ENCODE measurements around the gene CBFA2T3. TPM values are rescaled to one million over a fixed set of nuclear protein-coding genes. Genes with fewer than 3 reads are reported as not detected.
A peak's percentile ranks its signal among the peaks of the same experiment; 100 is the strongest.

CBFA2T3 gene
- total and polyA plus RNA-seq, 5 experiments from 2014 or later = 0.04 to 2.0 (median 1.5) TPM; not detected in 2

- peaks cover 0 to 11% (median 8%) of the 10 kb centered on the region in 9 donors for H3K9me3 Mint-ChIP-seq
- peaks cover 15 to 27% (median 19%) of the 10 kb centered on the region in 4 donors for H3K4me1 Mint-ChIP-seq
- no peak overlapping the region for H3K27ac Mint-ChIP-seq
- no peak overlapping the region for H3K4me3 Mint-ChIP-seq
- peaks cover 0 to 5% (median 2%) of the 10 kb centered on the region in 3 donors for H3K36me3 Mint-ChIP-seq
- POLR2A ChIA-PET = no interaction called here
- H3K27me3 Mint-ChIP-seq = peaks cover 12 to 54% (median 26%) of the 10 kb centered on the region in 5 donors
- DNase-seq = no peak
- ATAC-seq = no peak
These were observed 24.4 kb upstream of the CBFA2T3 start for GRCh38 chr16:89001117-89002027.

DNA sequence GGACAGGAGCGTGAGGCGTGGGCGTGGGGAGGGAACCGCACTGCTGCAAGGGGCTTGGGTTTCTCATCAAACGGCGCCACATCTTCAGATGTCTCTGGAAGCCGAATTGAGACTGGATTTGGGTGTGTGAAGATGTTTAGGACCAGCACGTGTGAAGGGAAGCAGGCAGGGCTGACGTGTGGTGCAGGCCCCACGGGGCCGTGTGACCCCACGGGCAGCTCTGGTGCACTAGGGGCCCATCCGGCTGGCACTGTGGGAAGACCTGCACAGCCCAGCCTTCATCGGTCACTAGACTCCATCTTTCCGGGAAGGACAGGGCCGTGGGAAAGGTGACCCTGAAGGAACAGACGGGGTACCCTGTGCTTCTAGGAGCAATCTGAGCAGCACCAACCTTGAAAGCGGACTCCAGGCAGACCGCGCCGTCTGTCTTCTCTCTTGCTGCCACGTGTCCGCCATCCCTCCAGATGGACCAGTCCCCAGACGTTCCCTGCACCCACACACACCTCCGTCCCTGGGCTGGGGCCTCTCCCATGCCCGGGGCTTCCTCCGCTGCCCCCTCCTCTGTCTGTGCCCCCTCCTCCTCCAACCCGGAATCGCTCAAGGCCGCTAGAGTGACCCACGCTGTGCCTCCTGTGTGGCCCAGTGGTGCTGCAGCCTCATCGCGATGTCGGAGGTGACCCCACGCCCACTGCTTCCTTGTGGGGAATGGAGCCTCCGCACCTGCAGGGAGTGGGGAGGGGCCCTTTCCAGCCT is 23.4 kb upstream of the CBFA2T3 start:
- Mint-ChIP-seq H3K9me3 (peaks cover 0 to 11% (median 8%) of the 10 kb centered on the region in 9 donors), H3K36me3 (peaks cover 0 to 5% (median 2%) of the 10 kb centered on the region in 3 donors), H3K4me1 (peaks cover 15 to 28% (median 19%) of the 10 kb centered on the region in 4 donors), H3K27ac (peak overlapping the region in 9 of 10 donors; percentile 22 to 91 (median 76)), H3K27me3 (peaks cover 12 to 45% (median 26%) of the 10 kb centered on the region in 5 donors), H3K4me3 (peak overlapping the region in 7 of 10 donors; percentile 32 to 77 (median 67))
- DNase-seq = peak in 1 of 10 donors; percentile 12
- POLR2A ChIA-PET = no interaction called here
- ATAC-seq = no peak

DNA sequence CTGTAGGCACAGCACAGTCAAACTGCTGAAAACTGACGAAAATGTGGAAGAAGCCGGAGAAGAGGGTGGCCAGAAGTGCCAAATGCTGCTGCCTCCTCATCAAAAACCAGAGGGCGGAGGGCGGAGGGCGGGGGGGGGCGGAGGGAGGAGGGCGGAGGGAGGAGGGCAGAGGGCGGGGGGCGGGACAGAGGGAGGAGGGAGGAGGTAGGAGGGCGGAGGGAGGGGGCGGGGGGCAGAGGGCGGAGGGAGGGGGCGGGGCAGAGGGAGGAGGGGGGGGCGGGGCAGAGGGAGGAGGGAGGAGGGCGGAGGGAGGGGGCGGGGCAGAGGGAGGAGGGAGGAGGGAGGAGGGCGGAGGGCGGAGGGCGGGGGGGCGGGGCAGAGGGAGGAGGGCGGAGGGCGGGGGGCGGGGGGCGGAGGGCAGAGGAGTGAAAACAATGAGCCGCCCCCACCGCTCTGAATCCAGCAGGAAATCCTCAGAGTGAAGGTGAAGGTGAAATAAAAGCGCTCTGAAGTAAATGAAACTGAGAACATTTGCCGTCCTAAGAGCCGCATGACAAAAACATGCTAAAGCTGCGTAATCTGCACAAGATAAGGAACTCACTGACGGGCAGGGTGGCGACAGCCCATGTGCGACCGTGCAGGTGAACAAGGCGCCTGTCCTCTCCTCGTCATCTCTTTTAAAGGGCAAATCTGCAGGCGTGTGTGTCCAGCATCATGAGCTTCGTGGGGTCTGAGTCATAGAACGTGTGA is 22.6 kb upstream of the CBFA2T3 start:
- peaks cover 16 to 34% (median 19%) of the 10 kb centered on the region in 4 donors for H3K4me1 Mint-ChIP-seq
- POLR2A ChIA-PET = no interaction called here
- peaks cover 0 to 5% (median 2%) of the 10 kb centered on the region in 3 donors for H3K36me3 Mint-ChIP-seq
- H3K4me3 Mint-ChIP-seq = peak overlapping the region in 9 of 10 donors; percentile 6 to 77 (median 65)
- H3K9me3 Mint-ChIP-seq = peaks cover 0 to 11% (median 8%) of the 10 kb centered on the region in 9 donors
- peak; percentile 79 to 84 for ATAC-seq
- H3K27me3 Mint-ChIP-seq = peaks cover 9 to 44% (median 28%) of the 10 kb centered on the region in 5 donors
- DNase-seq = peak in 7 of 10 donors; percentile 10 to 44 (median 16)
- peak overlapping the region; percentile 22 to 91 (median 74) for H3K27ac Mint-ChIP-seq

DNA sequence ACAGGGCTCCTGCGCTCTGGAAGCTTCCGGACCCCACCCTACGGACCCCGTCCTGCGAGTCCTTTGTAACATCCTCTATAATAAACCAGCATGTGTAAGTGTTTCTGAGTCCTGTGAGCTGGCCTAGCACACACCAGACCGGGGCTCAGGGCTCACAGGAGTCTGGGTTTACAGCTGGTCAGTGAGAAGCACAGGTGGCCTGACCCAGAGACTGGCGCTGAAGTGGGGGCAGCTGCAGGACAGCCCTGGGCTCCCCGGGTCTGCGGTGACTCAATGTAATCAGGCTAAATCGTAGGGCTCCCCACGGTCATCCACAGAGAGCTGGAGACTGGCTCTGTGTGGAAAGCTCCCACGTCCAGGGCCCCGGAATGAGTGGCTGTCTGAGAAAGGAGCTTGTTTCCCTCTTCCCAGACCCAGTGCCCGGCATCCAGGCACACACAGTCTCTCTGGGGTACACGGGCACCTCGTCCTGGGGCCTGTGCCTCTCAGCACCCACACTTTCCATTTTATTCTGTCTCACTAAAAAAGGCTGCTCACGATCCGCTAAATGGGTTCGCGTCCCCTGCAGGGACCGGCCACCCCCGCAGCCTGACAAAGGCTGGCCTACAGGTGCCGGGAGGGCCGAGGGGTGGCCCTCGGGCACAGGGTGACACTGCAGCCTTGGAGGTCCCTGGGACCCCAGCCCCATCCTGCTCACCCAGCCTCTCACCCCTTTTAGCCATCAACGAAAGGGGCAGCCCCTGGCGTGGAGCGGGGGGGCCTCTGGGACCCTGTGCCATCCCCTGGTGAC is 18.9 kb upstream of the CBFA2T3 start:
- H3K27ac Mint-ChIP-seq = no peak overlapping the region
- H3K4me1 Mint-ChIP-seq = peaks cover 9 to 21% (median 15%) of the 10 kb centered on the region in 4 donors
- ATAC-seq (no peak), DNase-seq (no peak)
- peaks cover 4 to 23% (median 11%) of the 10 kb centered on the region in 5 donors for H3K27me3 Mint-ChIP-seq
- H3K9me3 Mint-ChIP-seq = peaks cover 0 to 11% (median 8%) of the 10 kb centered on the region in 9 donors
- H3K36me3 Mint-ChIP-seq = peaks cover 0 to 5% (median 2%) of the 10 kb centered on the region in 3 donors
- POLR2A ChIA-PET = no interaction called here
- no peak overlapping the region for H3K4me3 Mint-ChIP-seq

- ATAC-seq (no peak), DNase-seq (no peak)
- Mint-ChIP-seq H3K4me1 (peaks cover 9 to 21% (median 15%) of the 10 kb centered on the region in 4 donors), H3K4me3 (peak overlapping the region in 1 of 10 donors; percentile 50), H3K27me3 (peaks cover 4 to 16% (median 8%) of the 10 kb centered on the region in 5 donors), H3K27ac (peak overlapping the region in 3 of 10 donors; percentile 4 to 80 (median 56)), H3K9me3 (peaks cover 0 to 11% (median 8%) of the 10 kb centered on the region in 9 donors), H3K36me3 (peaks cover 0 to 5% (median 2%) of the 10 kb centered on the region in 3 donors)
- POLR2A ChIA-PET = no interaction called here
These were observed 18.2 kb upstream of the CBFA2T3 start for GRCh38 chr16:88995194-88995593.

DNA sequence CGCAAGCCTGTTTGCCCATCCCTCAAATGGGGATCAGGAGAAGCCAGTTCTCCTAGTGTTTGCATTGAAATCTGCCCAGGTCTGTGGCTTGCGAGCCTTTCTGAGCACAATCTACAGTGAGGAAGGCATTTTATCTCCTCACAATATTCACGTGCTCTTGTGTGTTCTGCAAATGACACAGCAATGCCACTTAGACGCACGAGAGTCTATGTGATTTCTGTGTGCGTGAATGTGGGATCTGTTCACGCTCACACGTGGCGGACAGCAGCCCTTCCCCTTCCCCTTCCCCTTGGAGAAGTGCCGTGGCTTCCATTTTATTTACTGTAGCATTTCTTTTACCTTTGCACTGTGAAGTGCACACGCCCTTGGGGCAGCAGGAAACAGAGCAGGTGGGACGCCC is 17.7 kb upstream of the CBFA2T3 start:
- H3K27me3 Mint-ChIP-seq = peaks cover 4 to 12% (median 8%) of the 10 kb centered on the region in 5 donors
- peaks cover 5 to 16% (median 12%) of the 10 kb centered on the region in 4 donors for H3K4me1 Mint-ChIP-seq
- peaks cover 0 to 5% (median 0%) of the 10 kb centered on the region in 3 donors for H3K36me3 Mint-ChIP-seq
- H3K9me3 Mint-ChIP-seq = peaks cover 0 to 10% (median 5%) of the 10 kb centered on the region in 9 donors
- ATAC-seq = no peak
- no peak overlapping the region for H3K4me3 Mint-ChIP-seq
- POLR2A ChIA-PET = no interaction called here
- peak overlapping the region in 1 of 10 donors; percentile 2 for H3K27ac Mint-ChIP-seq
- no peak for DNase-seq

GRCh38 chr16:88993946-88994600 is 17.1 kb upstream of the CBFA2T3 start:
- no peak overlapping the region for H3K27ac Mint-ChIP-seq
- H3K4me1 Mint-ChIP-seq = peaks cover 3 to 12% (median 9%) of the 10 kb centered on the region in 4 donors
- no peak overlapping the region for H3K4me3 Mint-ChIP-seq
- H3K9me3 Mint-ChIP-seq = peaks cover 0 to 8% (median 5%) of the 10 kb centered on the region in 9 donors
- DNase-seq = no peak
- peaks cover 0 to 2% (median 0%) of the 10 kb centered on the region in 3 donors for H3K36me3 Mint-ChIP-seq
- POLR2A ChIA-PET = no interaction called here
- ATAC-seq = no peak
- peaks cover 2 to 9% (median 6%) of the 10 kb centered on the region in 5 donors for H3K27me3 Mint-ChIP-seq

- ATAC-seq (no peak), DNase-seq (no peak)
- H3K9me3 Mint-ChIP-seq = peaks cover 0 to 8% (median 3%) of the 10 kb centered on the region in 9 donors
- peaks cover 1 to 9% (median 8%) of the 10 kb centered on the region in 4 donors for H3K4me1 Mint-ChIP-seq
- H3K27me3 Mint-ChIP-seq = peaks cover 0 to 8% (median 4%) of the 10 kb centered on the region in 5 donors
- H3K36me3 Mint-ChIP-seq = no peaks in the 10 kb centered on the region
- POLR2A ChIA-PET = no interaction called here
- no peak overlapping the region for H3K27ac Mint-ChIP-seq
- peak overlapping the region in 1 of 10 donors; percentile 70 for H3K4me3 Mint-ChIP-seq
These were observed 16.3 kb upstream of the CBFA2T3 start for GRCh38 chr16:88993166-88993761.

- no peak for ATAC-seq
- Mint-ChIP-seq H3K27ac (peak overlapping the region in 3 of 10 donors; percentile 11 to 27 (median 11)), H3K36me3 (no peaks in the 10 kb centered on the region), H3K4me3 (peak overlapping the region in 2 of 10 donors; percentile 31 to 70), H3K9me3 (peaks cover 0 to 3% (median 1%) of the 10 kb centered on the region in 9 donors), H3K27me3 (peaks cover 0 to 8% (median 4%) of the 10 kb centered on the region in 5 donors), H3K4me1 (peaks cover under 1 to 9% (median 8%) of the 10 kb centered on the region in 4 donors)
- POLR2A ChIA-PET = no interaction called here
- no peak for DNase-seq
These were observed 15.6 kb upstream of the CBFA2T3 start for GRCh38 chr16:88992351-88993165.

GRCh38 chr16:88991813-88992350 is 14.9 kb upstream of the CBFA2T3 start:
- H3K4me3 Mint-ChIP-seq = no peak overlapping the region
- H3K27ac Mint-ChIP-seq = no peak overlapping the region
- peaks cover 0 to 8% (median 4%) of the 10 kb centered on the region in 5 donors for H3K27me3 Mint-ChIP-seq
- H3K9me3 Mint-ChIP-seq = no peaks in the 10 kb centered on the region
- no peak for DNase-seq
- POLR2A ChIA-PET = no interaction called here
- no peak for ATAC-seq
- no peaks in the 10 kb centered on the region for H3K36me3 Mint-ChIP-seq
- peaks cover 0 to 10% (median 9%) of the 10 kb centered on the region in 4 donors for H3K4me1 Mint-ChIP-seq

All from naive thymus-derived CD8-positive, alpha-beta T cell (primary cell).